Subcutaneous abdominal adipose tissue (tissue), 5 donors: ENCODE measurements around the gene NFASC.

Source experiments
- H3K27ac ChIP-seq: one replicate; pipeline ENCODE4 v1.7.0; 2013; ENCODE audit warnings: low read depth, mild to moderate bottlenecking, inconsistent platforms, low read length, moderate library complexity
- H3K27me3 ChIP-seq, 5 donors: one replicate each; pipeline ENCODE4 v1.7.0; 2013; ENCODE audit warnings: low read length in 5 of 5, inconsistent platforms in 1 of 5; ENCODE audit not compliant: control insufficient read depth in 5 of 5, insufficient read depth in 4 of 5
- H3K36me3 ChIP-seq, 5 donors: one replicate each; pipeline ENCODE4 v1.7.0; 2013; ENCODE audit warnings: low read length in 5 of 5; ENCODE audit not compliant: control insufficient read depth in 5 of 5, insufficient read depth in 5 of 5
- H3K4me1 ChIP-seq, 5 donors: one replicate each; pipeline ENCODE4 v1.7.0; 2013; ENCODE audit warnings: low read length in 5 of 5, mild to moderate bottlenecking in 3 of 5, moderate library complexity in 1 of 5; ENCODE audit not compliant: control insufficient read depth in 5 of 5, insufficient read depth in 5 of 5
- H3K4me3 ChIP-seq, 5 donors: one replicate each; pipeline ENCODE4 v1.7.0; 2013; ENCODE audit warnings: low read length in 5 of 5, low read depth in 1 of 5
- H3K9ac ChIP-seq, 5 donors: one replicate each; pipeline ENCODE4 v1.7.0; 2013; ENCODE audit warnings: low read length in 5 of 5, mild to moderate bottlenecking in 4 of 5, moderate library complexity in 3 of 5
- H3K9me3 ChIP-seq, 5 donors: one replicate each; pipeline ENCODE4 v1.7.0; 2013; ENCODE audit warnings: low read length in 5 of 5; ENCODE audit not compliant: control insufficient read depth in 5 of 5
- donor health status: healthy.
- donor health status: healthy.
- donor health status: healthy.
- donor health status: healthy.
- donor health status: healthy.

The NFASC gene

GRCh38 chr1:205008896-205009295 is 138.2 kb downstream of the NFASC start:
- no peak overlapping the region for H3K9ac ChIP-seq
- no peak overlapping the region for H3K27ac ChIP-seq
- H3K27me3 ChIP-seq = no peaks in the 10 kb centered on the region
- peaks cover 3 to 29% (median 15%) of the 10 kb centered on the region in 5 donors for H3K4me1 ChIP-seq
- no peaks in the 10 kb centered on the region for H3K36me3 ChIP-seq
- H3K9me3 ChIP-seq = no peaks in the 10 kb centered on the region
- no peak overlapping the region for H3K4me3 ChIP-seq

GRCh38 chr1:205009670-205010069 is 139.0 kb downstream of the NFASC start:
- H3K27me3 ChIP-seq = no peaks in the 10 kb centered on the region
- no peaks in the 10 kb centered on the region for H3K36me3 ChIP-seq
- H3K4me3 ChIP-seq = no peak overlapping the region
- H3K9ac ChIP-seq = no peak overlapping the region
- H3K27ac ChIP-seq = no peak overlapping the region
- H3K9me3 ChIP-seq = no peaks in the 10 kb centered on the region
- peaks cover 3 to 27% (median 18%) of the 10 kb centered on the region in 5 donors for H3K4me1 ChIP-seq

- Histone ChIP-seq H3K36me3 (no peaks in the 10 kb centered on the region), H3K27ac (no peak overlapping the region), H3K4me3 (no peak overlapping the region), H3K9me3 (no peaks in the 10 kb centered on the region), H3K9ac (peak overlapping the region in 1 of 5 donors; percentile 2), H3K4me1 (peaks cover 3 to 28% (median 18%) of the 10 kb centered on the region in 5 donors), H3K27me3 (peaks cover 0 to 2% (median 0%) of the 10 kb centered on the region in 5 donors)
These were observed 141.9 kb downstream of the NFASC start for GRCh38 chr1:205012391-205013140.

GRCh38 chr1:205013683-205014367 is 143.2 kb downstream of the NFASC start:
- peaks cover 0 to 7% (median 0%) of the 10 kb centered on the region in 5 donors for H3K27me3 ChIP-seq
- H3K9me3 ChIP-seq = no peaks in the 10 kb centered on the region
- H3K4me3 ChIP-seq = no peak overlapping the region
- H3K4me1 ChIP-seq = peaks cover 3 to 28% (median 18%) of the 10 kb centered on the region in 5 donors
- no peaks in the 10 kb centered on the region for H3K36me3 ChIP-seq
- no peak overlapping the region for H3K9ac ChIP-seq
- H3K27ac ChIP-seq = no peak overlapping the region

GRCh38 chr1:205014783-205015182 is 144.1 kb downstream of the NFASC start:
- no peaks in the 10 kb centered on the region for H3K36me3 ChIP-seq
- H3K27me3 ChIP-seq = peaks cover 0 to 7% (median 0%) of the 10 kb centered on the region in 5 donors
- H3K4me1 ChIP-seq = peaks cover 3 to 28% (median 18%) of the 10 kb centered on the region in 5 donors
- no peaks in the 10 kb centered on the region for H3K9me3 ChIP-seq
- no peak overlapping the region for H3K27ac ChIP-seq
- H3K4me3 ChIP-seq = no peak overlapping the region
- H3K9ac ChIP-seq = no peak overlapping the region

GRCh38 chr1:205015241-205015640 is 144.6 kb downstream of the NFASC start:
- H3K9ac ChIP-seq = no peak overlapping the region
- no peaks in the 10 kb centered on the region for H3K36me3 ChIP-seq
- peaks cover 0 to 7% (median 0%) of the 10 kb centered on the region in 5 donors for H3K27me3 ChIP-seq
- no peak overlapping the region for H3K27ac ChIP-seq
- H3K9me3 ChIP-seq = no peaks in the 10 kb centered on the region
- no peak overlapping the region for H3K4me3 ChIP-seq
- H3K4me1 ChIP-seq = peaks cover 3 to 28% (median 18%) of the 10 kb centered on the region in 5 donors

- Histone ChIP-seq H3K4me1 (peaks cover 3 to 34% (median 23%) of the 10 kb centered on the region in 5 donors), H3K9me3 (no peaks in the 10 kb centered on the region), H3K36me3 (no peaks in the 10 kb centered on the region), H3K9ac (no peak overlapping the region), H3K27me3 (peaks cover 0 to 7% (median 3%) of the 10 kb centered on the region in 5 donors), H3K27ac (no peak overlapping the region), H3K4me3 (no peak overlapping the region)
These were observed 145.4 kb downstream of the NFASC start for GRCh38 chr1:205016075-205016474.

GRCh38 chr1:205016584-205016983 is 145.9 kb downstream of the NFASC start:
- H3K9me3 ChIP-seq = no peaks in the 10 kb centered on the region
- H3K4me3 ChIP-seq = no peak overlapping the region
- H3K9ac ChIP-seq = no peak overlapping the region
- H3K4me1 ChIP-seq = peaks cover 3 to 34% (median 23%) of the 10 kb centered on the region in 5 donors
- H3K36me3 ChIP-seq = no peaks in the 10 kb centered on the region
- H3K27me3 ChIP-seq = peaks cover 0 to 7% (median 3%) of the 10 kb centered on the region in 5 donors
- H3K27ac ChIP-seq = no peak overlapping the region

- no peaks in the 10 kb centered on the region for H3K9me3 ChIP-seq
- peaks cover 0 to 7% (median 3%) of the 10 kb centered on the region in 5 donors for H3K27me3 ChIP-seq
- no peak overlapping the region for H3K27ac ChIP-seq
- H3K9ac ChIP-seq = no peak overlapping the region
- no peaks in the 10 kb centered on the region for H3K36me3 ChIP-seq
- no peak overlapping the region for H3K4me3 ChIP-seq
- peaks cover 3 to 34% (median 23%) of the 10 kb centered on the region in 5 donors for H3K4me1 ChIP-seq
These were observed 146.3 kb downstream of the NFASC start for GRCh38 chr1:205017001-205017400.

- H3K27ac ChIP-seq = no peak overlapping the region
- H3K36me3 ChIP-seq = no peaks in the 10 kb centered on the region
- H3K9me3 ChIP-seq = no peaks in the 10 kb centered on the region
- peaks cover 0 to 7% (median 3%) of the 10 kb centered on the region in 5 donors for H3K27me3 ChIP-seq
- no peak overlapping the region for H3K9ac ChIP-seq
- H3K4me1 ChIP-seq = peaks cover 3 to 27% (median 23%) of the 10 kb centered on the region in 5 donors
- H3K4me3 ChIP-seq = no peak overlapping the region
These were observed 147.1 kb downstream of the NFASC start for GRCh38 chr1:205017766-205018165.
